GM19099 (cell line): Measurements from ENCODE around the gene PAQR7.

Experiments
- POLR2A ChIP-seq: IDR thresholded peaks from 3 replicates; pipeline ENCODE4 v1.6.1; 2011; ENCODE audit warnings: low read depth; ENCODE audit not compliant: insufficient read length; ENCODE audit errors: extremely low read depth

Gene PAQR7

GRCh38 chr1:25889470-25889869 lies 14.0 kb upstream of the PAQR7 start:
- no peak for TF ChIP-seq POLR2A

GRCh38 chr1:25888426-25888987 lies 13.0 kb upstream of the PAQR7 start:
- no peak for TF ChIP-seq POLR2A

GRCh38 chr1:25885602-25886001 lies 10.1 kb upstream of the PAQR7 start:
- TF ChIP-seq POLR2A = no peak

DNA sequence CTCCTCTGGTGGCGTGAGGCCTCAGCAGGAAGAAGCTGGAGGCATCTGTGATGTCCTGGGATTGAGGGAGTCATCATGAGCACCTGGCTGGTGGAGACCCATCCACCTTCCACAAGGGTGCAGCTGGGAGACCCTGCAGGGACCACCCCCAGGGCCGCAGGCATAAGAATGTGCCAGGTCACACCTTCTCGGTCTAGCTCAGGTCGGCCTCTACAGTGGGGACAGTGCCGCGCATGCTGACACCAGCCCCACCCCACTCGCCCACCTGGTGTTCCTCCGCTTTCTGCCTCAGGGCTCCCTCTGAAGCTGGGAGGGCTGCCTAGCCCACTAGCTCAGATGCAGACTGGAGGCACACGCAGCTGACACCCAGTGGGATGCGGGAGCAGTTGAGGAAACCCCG lies 5.8 kb upstream of the PAQR7 start:
- TF ChIP-seq POLR2A = no peak

- TF ChIP-seq POLR2A = no peak
Measured at GRCh38 chr1:25880518-25880917, 5.0 kb upstream of the PAQR7 start.

DNA sequence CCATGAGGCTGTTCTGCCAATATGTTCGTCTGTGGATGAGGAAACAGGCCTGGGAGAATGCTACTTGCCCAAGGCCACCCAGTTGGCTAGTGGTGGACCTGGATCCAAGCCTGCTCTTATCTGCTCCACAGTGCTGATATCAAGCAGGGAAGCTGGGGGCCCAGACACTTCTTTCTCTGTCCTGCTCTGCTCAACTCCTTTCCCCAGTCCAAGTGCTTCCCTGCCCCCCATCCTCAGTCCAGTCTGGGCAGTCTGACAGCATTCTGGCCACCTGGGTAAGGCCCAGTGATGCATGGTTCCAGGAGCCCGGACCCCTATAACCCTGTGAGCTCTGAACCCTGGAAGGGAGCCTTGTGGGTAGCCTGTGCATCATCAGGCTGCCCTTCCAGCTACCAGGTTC lies 4.2 kb upstream of the PAQR7 start:
- no peak for TF ChIP-seq POLR2A

DNA sequence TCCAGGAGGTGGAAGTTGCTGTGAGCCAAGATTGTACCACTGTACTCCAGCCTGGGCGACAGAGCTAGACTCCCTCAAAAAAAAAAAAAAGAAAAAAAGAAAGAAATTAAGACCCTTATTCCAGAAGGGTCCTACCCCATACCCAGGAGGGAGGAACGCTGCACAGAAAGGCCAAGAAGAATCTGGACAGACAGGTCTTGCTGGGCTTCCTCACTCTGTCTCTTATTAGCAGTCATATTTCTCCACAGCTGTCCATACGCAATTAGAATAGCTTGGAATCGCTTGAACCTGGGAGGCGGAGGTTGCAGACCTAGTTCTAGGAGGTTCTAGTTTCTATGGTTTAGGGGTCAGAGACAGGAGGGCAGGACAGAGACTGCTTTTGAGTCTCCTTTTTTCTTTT lies 3.2 kb upstream of the PAQR7 start:
- TF ChIP-seq POLR2A = no peak

- no peak for TF ChIP-seq POLR2A
Measured at GRCh38 chr1:25877155-25877554, 1.6 kb upstream of the PAQR7 start.

GRCh38 chr1:25876693-25877077 lies 1.2 kb upstream of the PAQR7 start:
- TF ChIP-seq POLR2A = no peak

GRCh38 chr1:25875856-25876692 lies 566 bp upstream of the PAQR7 start:
- no peak for TF ChIP-seq POLR2A

DNA sequence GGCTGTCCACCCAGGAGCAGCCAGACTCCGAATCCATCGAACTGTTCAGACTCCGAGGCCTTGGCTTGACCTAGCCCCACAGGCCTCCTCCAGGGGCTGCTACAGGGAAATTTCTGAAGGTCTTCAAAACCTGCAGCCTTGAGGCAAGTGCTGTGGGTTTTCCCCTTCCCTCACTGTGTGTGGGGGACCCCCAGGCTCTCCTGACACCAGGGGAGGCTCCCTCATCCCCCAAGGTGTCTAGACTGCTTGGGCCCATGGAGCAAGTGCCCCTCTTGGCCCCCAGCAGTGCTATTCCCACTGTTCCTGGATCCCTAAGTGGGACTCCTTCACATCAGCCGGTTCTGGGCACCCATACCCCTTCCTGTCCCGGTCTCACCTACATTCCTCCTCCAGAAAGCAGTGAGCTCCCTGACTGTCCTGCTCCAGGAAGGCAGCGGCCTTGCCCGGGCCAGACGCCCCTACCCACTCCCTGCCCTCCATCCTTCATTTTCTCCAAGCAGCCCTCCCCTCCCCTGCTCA lies 814 bp downstream of the PAQR7 start:
- TF ChIP-seq POLR2A = no peak

DNA sequence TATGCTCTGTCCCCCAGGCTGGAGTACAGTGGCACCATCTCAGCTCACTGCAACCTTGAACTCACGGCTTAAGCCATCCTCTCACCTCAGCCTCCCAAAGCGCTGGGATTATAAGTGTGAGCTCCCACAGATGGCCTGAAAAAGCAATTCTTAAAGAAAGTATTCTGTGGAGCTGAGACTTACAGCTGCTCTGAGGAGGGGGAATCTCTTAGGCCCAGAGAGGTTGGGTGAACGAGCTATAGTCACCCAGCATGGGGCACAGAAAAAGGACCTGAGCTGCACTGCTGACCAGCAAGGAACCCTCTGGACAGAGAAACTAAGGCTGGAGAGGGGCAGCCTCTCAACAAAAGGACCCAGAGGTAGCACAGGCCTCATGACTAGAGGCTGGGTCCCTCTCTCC lies 1.3 kb downstream of the PAQR7 start:
- no peak for TF ChIP-seq POLR2A

DNA sequence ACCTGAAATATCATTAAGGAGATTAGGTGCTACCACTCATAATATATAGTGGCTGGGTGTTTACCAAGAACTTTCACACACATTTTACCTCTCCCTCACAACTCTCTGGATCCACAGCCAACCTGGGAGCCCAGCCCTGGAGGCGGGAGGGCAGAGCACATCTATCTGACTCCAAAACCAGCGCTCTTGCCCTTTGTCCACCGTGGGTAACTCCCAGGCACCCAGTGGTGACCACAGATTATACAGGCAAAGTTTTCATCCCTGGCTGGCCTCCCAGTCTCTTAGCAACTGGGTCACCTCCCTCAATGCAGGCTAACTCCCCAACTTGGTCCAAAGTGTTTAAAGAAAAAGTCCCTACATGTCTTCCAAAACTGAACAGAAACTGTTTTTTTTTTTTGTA lies 2.4 kb downstream of the PAQR7 start:
- TF ChIP-seq POLR2A = no peak

DNA sequence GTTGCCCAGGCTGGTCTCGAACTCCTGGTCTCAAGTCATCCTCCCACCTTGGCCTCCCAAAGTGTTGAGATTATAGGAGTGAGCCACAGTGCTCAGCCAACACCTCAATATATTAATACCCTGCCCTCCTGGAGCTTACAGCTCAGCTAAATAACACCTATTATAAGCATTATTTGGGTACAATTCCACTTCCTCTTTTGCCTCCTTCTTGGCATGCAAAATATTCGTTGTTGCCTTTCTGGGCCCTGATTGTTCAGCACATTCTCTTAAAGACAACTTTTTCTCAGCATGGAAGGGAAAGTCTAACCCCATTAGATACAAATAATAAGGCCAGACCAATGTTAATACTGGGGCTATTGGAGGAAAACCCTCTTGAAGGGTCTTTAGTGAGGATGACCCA lies 2.8 kb downstream of the PAQR7 start:
- TF ChIP-seq POLR2A = no peak

- TF ChIP-seq POLR2A = no peak
Measured at GRCh38 chr1:25871704-25872494, 3.6 kb downstream of the PAQR7 start.
